Measurements from ENCODE around the gene GSC2. TPM values are rescaled to one million over a fixed set of nuclear protein-coding genes. Genes with fewer than 3 reads are reported as not detected.

The GSC2 gene
- total RNA-seq, 6 experiments from 2014 or later = not detected

GRCh38 chr22:19184276-19184997 lies 34.3 kb upstream of the GSC2 start:
- H3K4me1 ChIP-seq = peaks cover 0 to 9% (median 3%) of the 10 kb centered on the region in 4 donors
- 90% methylated on average over 3 of the region's 20 CpGs for WGBS (ENCODE audit: insufficient coverage, low coverage, low lambda C conversion rate, missing lambda C conversion rate)
- H3K27me3 ChIP-seq = no peaks in the 10 kb centered on the region
- TF ChIP-seq POLR2A (IDR thresholded peaks at IDR 0.05) (no peak), CTCF (IDR thresholded peaks at IDR 0.05) (no peak)
- ATAC-seq (no peak), DNase-seq (no peak)
- H3K36me3 ChIP-seq = no peaks in the 10 kb centered on the region
- H3K9me3 ChIP-seq = no peaks in the 10 kb centered on the region
- H3K27ac ChIP-seq = no peak overlapping the region
- H3K4me3 ChIP-seq = no peak overlapping the region
- intact Hi-C loops (cut with DNase I) = no loop called here

GRCh38 chr22:19183216-19183615 lies 33.1 kb upstream of the GSC2 start:
- TF ChIP-seq CTCF (IDR thresholded peaks at IDR 0.05) (no peak), POLR2A (IDR thresholded peaks at IDR 0.05) (no peak)
- Histone ChIP-seq H3K9me3 (no peaks in the 10 kb centered on the region), H3K36me3 (no peaks in the 10 kb centered on the region), H3K4me3 (no peak overlapping the region), H3K4me1 (peaks cover 0 to 9% (median 4%) of the 10 kb centered on the region in 4 donors), H3K27me3 (no peaks in the 10 kb centered on the region), H3K27ac (no peak overlapping the region)
- DNase-seq = no peak
- no peak for ATAC-seq
- intact Hi-C loops (cut with DNase I) = no loop called here
- no CpG with 5 or more reads among the region's 9 CpGs for WGBS (ENCODE audit: insufficient coverage, low coverage, low lambda C conversion rate, missing lambda C conversion rate)

GRCh38 chr22:19182472-19183157 lies 32.5 kb upstream of the GSC2 start:
- ATAC-seq (no peak), DNase-seq (no peak)
- Histone ChIP-seq H3K9me3 (no peaks in the 10 kb centered on the region), H3K4me3 (no peak overlapping the region), H3K27me3 (no peaks in the 10 kb centered on the region), H3K27ac (no peak overlapping the region), H3K36me3 (no peaks in the 10 kb centered on the region), H3K4me1 (peaks cover 0 to 9% (median 4%) of the 10 kb centered on the region in 4 donors)
- no CpG with 5 or more reads among the region's 9 CpGs for WGBS (ENCODE audit: insufficient coverage, low coverage, low lambda C conversion rate, missing lambda C conversion rate)
- no peak for TF ChIP-seq POLR2A (IDR thresholded peaks at IDR 0.05)
- no peak for TF ChIP-seq CTCF (IDR thresholded peaks at IDR 0.05)
- intact Hi-C loops (cut with DNase I) = no loop called here

- DNase-seq (no peak), ATAC-seq (no peak)
- Histone ChIP-seq H3K36me3 (no peaks in the 10 kb centered on the region), H3K27ac (no peak overlapping the region), H3K27me3 (no peaks in the 10 kb centered on the region), H3K4me3 (no peak overlapping the region), H3K9me3 (no peaks in the 10 kb centered on the region), H3K4me1 (peaks cover 0 to 16% (median 8%) of the 10 kb centered on the region in 4 donors)
- 59% methylated on average over 7 of the region's 12 CpGs for WGBS (ENCODE audit: insufficient coverage, low coverage, low lambda C conversion rate, missing lambda C conversion rate)
- no peak for TF ChIP-seq POLR2A (IDR thresholded peaks at IDR 0.05)
- TF ChIP-seq CTCF (IDR thresholded peaks at IDR 0.05) = no peak
- intact Hi-C loops (cut with DNase I) = no loop called here
Observed at GRCh38 chr22:19181786-19182471, 31.8 kb upstream of the GSC2 start.

All from right lobe of liver (tissue), 6 donors.